HG03378 (cell line): ENCODE measurements around the gene TMEM219.

Source experiments
- ATAC-seq: cut with Tn5 transposase; IDR thresholded peaks from one replicate; pipeline ENCODE4 v1.9.1; 2021; ENCODE audit warnings: mild to moderate bottlenecking, moderate library complexity; ENCODE audit not compliant: unreplicated experiment

TMEM219 gene

GRCh38 chr16:29978564-29979270, 16.8 kb downstream of the TMEM219 start:
- ATAC-seq = no peak

GRCh38 chr16:29982560-29983419, 20.9 kb downstream of the TMEM219 start:
- ATAC-seq = no peak

- no peak for ATAC-seq
Measured at GRCh38 chr16:29983420-29984136, 21.7 kb downstream of the TMEM219 start.

GRCh38 chr16:29984137-29984763, 22.4 kb downstream of the TMEM219 start:
- ATAC-seq = no peak

GRCh38 chr16:29984764-29985147, 22.9 kb downstream of the TMEM219 start:
- no peak for ATAC-seq

- no peak for ATAC-seq
Measured at GRCh38 chr16:29985271-29985811, 23.5 kb downstream of the TMEM219 start.

- no peak for ATAC-seq
Measured at GRCh38 chr16:29986231-29986630, 24.4 kb downstream of the TMEM219 start.

- no peak for ATAC-seq
Measured at GRCh38 chr16:29986931-29987330, 25.1 kb downstream of the TMEM219 start.

GRCh38 chr16:29987371-29988085, 25.6 kb downstream of the TMEM219 start:
- ATAC-seq = no peak

GRCh38 chr16:29988346-29989075, 26.6 kb downstream of the TMEM219 start:
- ATAC-seq = no peak

- ATAC-seq = no peak
Measured at GRCh38 chr16:29989111-29989858, 27.4 kb downstream of the TMEM219 start.

- no peak for ATAC-seq
Measured at GRCh38 chr16:29990034-29990433, 28.2 kb downstream of the TMEM219 start.

GRCh38 chr16:29990883-29991570, 29.1 kb downstream of the TMEM219 start:
- ATAC-seq = no peak

- ATAC-seq = no peak
Measured at GRCh38 chr16:29991571-29991904, 29.7 kb downstream of the TMEM219 start.

GRCh38 chr16:29992344-29992967, 30.6 kb downstream of the TMEM219 start:
- ATAC-seq = no peak

- no peak for ATAC-seq
Measured at GRCh38 chr16:29993191-29993902, 31.5 kb downstream of the TMEM219 start.

GRCh38 chr16:29993903-29994599, 32.2 kb downstream of the TMEM219 start:
- no peak for ATAC-seq
